ENCODE data around the gene MRPL46.

Gene MRPL46

DNA sequence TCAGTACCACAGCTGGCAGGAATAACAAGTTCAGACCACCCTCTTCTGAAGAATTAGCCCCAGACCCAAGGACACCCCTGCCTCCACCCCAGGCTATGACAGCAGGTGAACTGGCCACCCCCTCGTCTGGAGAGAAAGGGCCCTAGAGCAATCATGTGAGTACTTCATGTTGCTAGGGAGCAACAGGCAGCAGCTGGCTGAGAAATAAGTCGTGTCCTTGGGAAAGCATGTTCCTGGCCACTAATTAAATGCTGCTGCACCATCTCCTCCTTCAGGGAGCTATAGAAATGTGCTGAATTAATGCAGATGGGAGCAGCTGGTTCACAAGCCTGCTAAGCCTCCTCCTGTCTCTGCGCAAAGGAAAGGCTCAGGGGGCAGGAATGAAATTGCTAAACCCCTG, 31.8 kb upstream of the MRPL46 start:
- Histone ChIP-seq H3K4me3 (ENCODE audit: insufficient read depth, low read depth, low read length) (no peak overlapping the region), H3K9me3 (ENCODE audit: control insufficient read depth, low read length) (no peaks in the 10 kb centered on the region), H3K36me3 (ENCODE audit: control insufficient read depth, insufficient read depth, low read length) (no peaks in the 10 kb centered on the region), H3K4me1 (ENCODE audit: control insufficient read depth, insufficient read depth, low read length) (peaks cover 5% of the 10 kb centered on the region), H3K27me3 (ENCODE audit: control insufficient read depth, insufficient read depth, low read length, poor library complexity, severe bottlenecking) (no peaks in the 10 kb centered on the region), H3K27ac (ENCODE audit: insufficient read depth, low read depth, low read length, poor library complexity, severe bottlenecking) (no peak overlapping the region)
- WGBS, 2 experiments = 75 to 76% methylated on average over 3 of the region's 3 CpGs

DNA sequence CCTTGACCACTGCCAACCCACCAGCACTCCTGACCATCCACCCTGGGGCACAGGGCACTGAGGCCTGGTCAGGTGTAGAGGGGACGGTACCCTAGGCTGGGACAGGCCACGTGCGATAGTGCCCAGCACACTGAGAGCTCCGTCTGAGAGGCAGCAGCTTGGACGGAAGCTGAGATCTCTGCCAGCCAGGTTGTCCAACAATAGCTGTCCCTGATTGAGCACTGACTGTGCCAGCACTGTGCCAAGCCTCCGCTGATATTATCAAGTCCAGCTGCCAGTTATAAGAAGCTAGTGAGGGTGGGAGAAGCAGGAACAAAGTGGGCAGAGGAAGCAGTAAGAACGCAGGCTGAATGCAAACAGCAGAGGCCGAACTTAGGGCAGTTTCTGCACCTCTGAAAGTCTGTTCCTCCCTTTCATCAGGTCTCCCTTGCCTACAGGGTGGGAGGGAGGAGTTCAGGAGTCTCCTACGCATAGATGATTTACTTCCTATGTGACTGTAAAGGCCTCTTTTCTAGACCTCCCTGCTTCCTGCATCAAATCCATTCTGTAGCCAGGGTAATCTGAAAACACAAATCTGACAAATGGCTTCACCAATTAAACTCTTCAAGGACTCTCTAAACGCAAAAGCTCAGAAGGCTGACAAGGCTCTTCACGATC, 30.0 kb upstream of the MRPL46 start:
- H3K27ac ChIP-seq (ENCODE audit: insufficient read depth, low read depth, low read length, poor library complexity, severe bottlenecking) = no peak overlapping the region
- H3K4me1 ChIP-seq (ENCODE audit: control insufficient read depth, insufficient read depth, low read length) = no peaks in the 10 kb centered on the region
- no peaks in the 10 kb centered on the region for H3K36me3 ChIP-seq (ENCODE audit: control insufficient read depth, insufficient read depth, low read length)
- H3K27me3 ChIP-seq (ENCODE audit: control insufficient read depth, insufficient read depth, low read length, poor library complexity, severe bottlenecking) = no peaks in the 10 kb centered on the region
- H3K9me3 ChIP-seq (ENCODE audit: control insufficient read depth, low read length) = no peaks in the 10 kb centered on the region
- H3K4me3 ChIP-seq (ENCODE audit: insufficient read depth, low read depth, low read length) = no peak overlapping the region
- WGBS, 2 experiments = 92% methylated on average over 11 of the region's 11 CpGs

DNA sequence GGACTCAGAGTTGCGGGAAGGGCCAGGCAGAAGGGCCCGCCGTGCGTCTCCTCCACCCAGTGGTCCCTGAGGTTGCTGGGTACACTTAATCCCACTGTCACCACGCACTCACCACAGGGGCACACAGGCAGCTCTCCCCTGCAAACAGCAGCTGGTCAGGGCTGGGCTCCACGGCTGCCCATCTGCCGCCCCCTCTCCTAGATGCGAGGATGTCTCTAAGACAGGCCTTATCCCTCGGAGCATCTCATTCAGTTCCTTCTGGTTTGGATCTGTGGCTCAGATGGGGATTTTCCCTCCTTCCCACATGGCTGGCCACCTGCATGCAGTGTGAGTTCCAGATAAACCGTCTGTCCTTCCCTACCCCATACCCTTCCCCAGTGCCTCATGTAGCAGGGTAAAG, 26.7 kb upstream of the MRPL46 start:
- Histone ChIP-seq H3K27me3 (ENCODE audit: control insufficient read depth, insufficient read depth, low read length, poor library complexity, severe bottlenecking) (no peaks in the 10 kb centered on the region), H3K36me3 (ENCODE audit: control insufficient read depth, insufficient read depth, low read length) (no peaks in the 10 kb centered on the region), H3K4me1 (ENCODE audit: control insufficient read depth, insufficient read depth, low read length) (no peaks in the 10 kb centered on the region), H3K4me3 (ENCODE audit: insufficient read depth, low read depth, low read length) (no peak overlapping the region), H3K9me3 (ENCODE audit: control insufficient read depth, low read length) (no peaks in the 10 kb centered on the region), H3K27ac (ENCODE audit: insufficient read depth, low read depth, low read length, poor library complexity, severe bottlenecking) (no peak overlapping the region)
- 90 to 92% methylated on average over 10 of the region's 10 CpGs for WGBS, 2 experiments

DNA sequence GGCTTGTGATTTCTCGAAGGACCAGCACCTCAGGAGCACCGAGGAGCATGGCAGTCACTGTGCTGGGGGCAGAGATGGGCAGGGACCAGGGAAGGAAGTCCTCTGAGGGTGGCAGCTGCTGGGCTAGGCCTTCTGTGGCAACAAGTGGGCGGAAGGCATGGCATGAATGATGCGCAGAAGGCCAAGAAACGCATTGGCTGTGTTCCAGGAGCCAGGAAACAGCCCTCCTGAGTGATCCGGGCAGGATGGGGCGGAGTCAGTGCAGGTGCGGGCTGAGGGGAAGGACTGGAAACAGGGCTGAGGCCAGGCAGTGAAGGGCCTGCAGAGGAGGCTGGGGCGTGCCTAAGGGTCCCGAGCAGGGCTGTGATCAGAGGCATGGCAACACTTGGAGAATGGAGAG, 24.0 kb upstream of the MRPL46 start:
- H3K36me3 ChIP-seq (ENCODE audit: control insufficient read depth, insufficient read depth, low read length) = no peaks in the 10 kb centered on the region
- no peak overlapping the region for H3K4me3 ChIP-seq (ENCODE audit: insufficient read depth, low read depth, low read length)
- H3K27ac ChIP-seq (ENCODE audit: insufficient read depth, low read depth, low read length, poor library complexity, severe bottlenecking) = no peak overlapping the region
- no peaks in the 10 kb centered on the region for H3K4me1 ChIP-seq (ENCODE audit: control insufficient read depth, insufficient read depth, low read length)
- H3K9me3 ChIP-seq (ENCODE audit: control insufficient read depth, low read length) = no peaks in the 10 kb centered on the region
- no peaks in the 10 kb centered on the region for H3K27me3 ChIP-seq (ENCODE audit: control insufficient read depth, insufficient read depth, low read length, poor library complexity, severe bottlenecking)
- WGBS, 2 experiments = 87 to 88% methylated on average over 10 of the region's 10 CpGs

DNA sequence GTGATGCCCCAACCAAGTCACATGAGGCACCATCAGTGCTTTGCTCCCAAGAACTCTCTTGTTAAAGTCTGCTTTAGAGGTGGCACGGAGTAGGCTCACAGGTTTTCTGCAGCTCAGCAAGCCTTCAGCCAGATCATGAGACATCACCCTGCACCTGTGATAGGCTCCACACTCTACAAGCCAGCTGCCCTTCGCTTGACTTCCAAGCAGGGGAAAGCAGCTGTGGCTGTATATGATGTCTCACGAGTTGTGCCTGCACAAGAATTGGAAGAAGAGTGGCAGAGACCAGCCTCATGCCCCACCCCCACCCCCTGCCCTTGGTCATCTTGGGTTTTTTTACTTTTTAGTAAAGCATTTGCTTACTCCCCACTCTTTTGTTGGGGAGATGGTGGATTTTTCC, 22.8 kb upstream of the MRPL46 start:
- Histone ChIP-seq H3K4me3 (ENCODE audit: insufficient read depth, low read depth, low read length) (no peak overlapping the region), H3K36me3 (ENCODE audit: control insufficient read depth, insufficient read depth, low read length) (no peaks in the 10 kb centered on the region), H3K9me3 (ENCODE audit: control insufficient read depth, low read length) (no peaks in the 10 kb centered on the region), H3K4me1 (ENCODE audit: control insufficient read depth, insufficient read depth, low read length) (no peaks in the 10 kb centered on the region), H3K27me3 (ENCODE audit: control insufficient read depth, insufficient read depth, low read length, poor library complexity, severe bottlenecking) (no peaks in the 10 kb centered on the region), H3K27ac (ENCODE audit: insufficient read depth, low read depth, low read length, poor library complexity, severe bottlenecking) (no peak overlapping the region)
- 94 to 100% methylated on average over 3 of the region's 3 CpGs for WGBS, 2 experiments

DNA sequence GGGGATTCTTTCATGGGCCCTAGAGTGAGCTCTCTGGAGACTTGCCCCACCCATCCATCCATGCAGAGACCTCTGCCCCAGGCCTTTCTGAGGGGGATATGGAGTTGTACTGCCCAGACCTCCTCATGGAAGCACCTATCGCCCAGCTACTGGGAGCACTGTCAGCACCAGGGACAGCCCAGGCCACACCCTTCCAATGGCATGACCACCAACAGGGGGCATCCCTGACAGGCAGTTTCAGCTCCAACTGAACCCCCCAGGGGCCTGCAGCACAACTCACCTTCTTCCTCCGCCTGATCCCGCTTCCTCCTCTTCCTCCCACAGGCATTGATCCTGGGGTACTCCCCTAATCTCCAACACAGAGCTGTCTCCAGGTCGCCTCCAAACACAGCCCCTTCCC, 22.1 kb upstream of the MRPL46 start:
- 83 to 87% methylated on average over 4 of the region's 4 CpGs for WGBS, 2 experiments
- no peak overlapping the region for H3K4me3 ChIP-seq (ENCODE audit: insufficient read depth, low read depth, low read length)
- no peaks in the 10 kb centered on the region for H3K36me3 ChIP-seq (ENCODE audit: control insufficient read depth, insufficient read depth, low read length)
- H3K27ac ChIP-seq (ENCODE audit: insufficient read depth, low read depth, low read length, poor library complexity, severe bottlenecking) = no peak overlapping the region
- H3K9me3 ChIP-seq (ENCODE audit: control insufficient read depth, low read length) = no peaks in the 10 kb centered on the region
- no peaks in the 10 kb centered on the region for H3K4me1 ChIP-seq (ENCODE audit: control insufficient read depth, insufficient read depth, low read length)
- no peaks in the 10 kb centered on the region for H3K27me3 ChIP-seq (ENCODE audit: control insufficient read depth, insufficient read depth, low read length, poor library complexity, severe bottlenecking)

DNA sequence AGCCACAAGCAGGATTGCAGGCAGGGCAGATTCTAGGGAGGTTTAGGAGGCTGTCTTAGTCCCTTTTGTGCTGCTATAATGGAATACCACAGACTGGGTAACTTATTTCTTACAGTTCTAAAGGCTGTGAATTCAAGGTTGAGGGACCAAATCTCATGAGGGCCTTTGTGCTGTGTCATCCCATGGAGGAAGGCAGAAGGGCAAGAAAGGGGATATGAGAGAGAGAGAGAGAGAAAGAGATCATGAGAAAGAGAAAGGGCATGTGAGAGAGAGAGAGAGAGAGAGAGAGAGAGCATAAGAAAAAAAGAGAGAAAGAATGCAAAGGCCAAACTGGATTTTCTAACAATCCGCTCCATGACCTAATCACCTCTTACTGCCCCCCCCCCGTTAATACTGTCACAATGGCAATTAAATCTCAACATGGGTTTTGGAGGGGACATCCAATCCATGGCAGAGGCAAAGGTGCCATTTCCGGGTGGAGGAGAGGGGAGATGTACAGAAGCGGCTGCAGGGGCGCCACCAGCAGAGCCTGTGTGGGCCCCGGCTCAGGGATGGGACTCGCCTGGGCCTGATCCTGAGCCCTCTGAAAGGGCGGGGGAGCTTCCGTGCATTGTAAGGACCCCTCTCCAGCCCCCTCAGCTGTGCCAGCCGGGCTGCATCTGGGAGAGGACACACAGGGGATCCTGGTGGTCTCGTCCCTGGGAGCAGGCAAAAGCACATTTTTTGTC, 20.8 kb upstream of the MRPL46 start:
- H3K36me3 ChIP-seq (ENCODE audit: control insufficient read depth, insufficient read depth, low read length) = no peaks in the 10 kb centered on the region
- H3K9me3 ChIP-seq (ENCODE audit: control insufficient read depth, low read length) = no peaks in the 10 kb centered on the region
- peaks cover 12% of the 10 kb centered on the region for H3K27me3 ChIP-seq (ENCODE audit: control insufficient read depth, insufficient read depth, low read length, poor library complexity, severe bottlenecking)
- peaks cover 9% of the 10 kb centered on the region for H3K4me1 ChIP-seq (ENCODE audit: control insufficient read depth, insufficient read depth, low read length)
- no peak overlapping the region for H3K4me3 ChIP-seq (ENCODE audit: insufficient read depth, low read depth, low read length)
- no peak overlapping the region for H3K27ac ChIP-seq (ENCODE audit: insufficient read depth, low read depth, low read length, poor library complexity, severe bottlenecking)
- WGBS, 2 experiments = 78 to 84% methylated on average over 9 to 10 of the region's 11 CpGs

DNA sequence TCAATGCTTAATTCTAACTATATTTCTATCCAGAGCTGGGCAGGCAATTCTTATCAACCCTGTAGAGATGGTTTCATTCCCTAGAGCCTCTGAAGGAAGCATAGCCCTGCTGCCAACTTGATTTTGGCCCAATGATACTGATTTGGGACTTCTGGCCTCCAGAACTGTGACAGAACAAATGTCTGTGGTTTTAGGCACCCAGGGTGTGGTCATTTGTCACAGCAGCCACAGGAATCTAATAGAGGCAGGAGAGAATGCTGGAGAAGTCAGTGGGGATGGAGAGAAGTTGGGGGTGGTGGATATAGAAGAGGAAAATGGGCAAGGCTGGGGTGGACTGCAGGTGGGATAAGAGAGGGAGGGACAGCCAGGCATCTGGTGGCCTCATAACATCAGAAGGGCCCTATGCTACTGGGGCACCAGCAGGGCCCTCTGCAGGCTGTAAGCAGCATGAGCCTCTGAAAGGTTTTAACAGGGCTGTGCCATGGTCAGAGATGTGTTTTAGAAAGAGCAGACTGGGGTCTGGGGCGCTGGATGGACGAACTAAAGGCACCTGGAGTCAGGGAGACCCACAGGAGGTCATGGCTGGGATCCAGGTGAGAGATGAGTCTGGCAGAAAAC, 20.1 kb upstream of the MRPL46 start:
- Histone ChIP-seq H3K27me3 (ENCODE audit: control insufficient read depth, insufficient read depth, low read length, poor library complexity, severe bottlenecking) (peaks cover 18% of the 10 kb centered on the region), H3K4me1 (ENCODE audit: control insufficient read depth, insufficient read depth, low read length) (peaks cover 9% of the 10 kb centered on the region), H3K27ac (ENCODE audit: insufficient read depth, low read depth, low read length, poor library complexity, severe bottlenecking) (no peak overlapping the region), H3K4me3 (ENCODE audit: insufficient read depth, low read depth, low read length) (no peak overlapping the region), H3K9me3 (ENCODE audit: control insufficient read depth, low read length) (no peaks in the 10 kb centered on the region), H3K36me3 (ENCODE audit: control insufficient read depth, insufficient read depth, low read length) (no peaks in the 10 kb centered on the region)
- WGBS, 2 experiments = 85 to 86% methylated on average over 2 of the region's 2 CpGs

DNA sequence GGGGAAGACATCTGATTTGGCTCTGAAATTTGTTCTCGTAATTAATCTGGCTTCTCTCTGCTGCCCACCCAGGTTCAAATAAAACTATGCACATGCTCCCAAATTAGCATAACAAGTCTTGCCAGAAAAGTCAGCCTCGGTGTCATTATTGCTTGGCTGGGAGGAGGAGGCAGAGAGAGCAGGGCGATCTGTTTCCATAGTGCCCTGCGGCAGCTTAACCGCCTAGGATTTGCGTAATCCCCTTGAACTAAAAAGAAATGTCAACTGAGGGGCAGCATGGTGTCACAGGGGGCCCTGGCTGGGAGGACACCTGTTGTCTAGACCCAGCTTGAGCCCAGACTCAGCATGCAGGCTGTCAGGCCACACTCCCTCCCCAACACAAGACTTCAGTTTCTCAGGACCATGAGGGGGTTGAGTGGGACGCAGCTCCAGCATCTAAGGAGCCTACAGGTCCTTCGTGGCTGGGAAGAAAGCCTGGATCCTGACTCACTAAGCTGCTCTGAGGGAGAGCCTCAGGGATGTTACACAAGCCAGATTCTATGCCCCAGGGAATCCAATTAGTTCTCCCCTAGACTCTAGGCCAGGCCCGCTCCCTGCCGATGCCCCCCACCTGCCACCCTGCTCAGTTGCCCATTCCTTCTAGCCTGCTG, 17.6 kb upstream of the MRPL46 start:
- Histone ChIP-seq H3K27ac (ENCODE audit: insufficient read depth, low read depth, low read length, poor library complexity, severe bottlenecking) (peak overlapping the region; percentile 38), H3K4me1 (ENCODE audit: control insufficient read depth, insufficient read depth, low read length) (peaks cover 9% of the 10 kb centered on the region), H3K36me3 (ENCODE audit: control insufficient read depth, insufficient read depth, low read length) (no peaks in the 10 kb centered on the region), H3K27me3 (ENCODE audit: control insufficient read depth, insufficient read depth, low read length, poor library complexity, severe bottlenecking) (peaks cover 18% of the 10 kb centered on the region), H3K9me3 (ENCODE audit: control insufficient read depth, low read length) (no peaks in the 10 kb centered on the region), H3K4me3 (ENCODE audit: insufficient read depth, low read depth, low read length) (no peak overlapping the region)
- 7 to 9% methylated on average over 10 of the region's 10 CpGs for WGBS, 2 experiments

DNA sequence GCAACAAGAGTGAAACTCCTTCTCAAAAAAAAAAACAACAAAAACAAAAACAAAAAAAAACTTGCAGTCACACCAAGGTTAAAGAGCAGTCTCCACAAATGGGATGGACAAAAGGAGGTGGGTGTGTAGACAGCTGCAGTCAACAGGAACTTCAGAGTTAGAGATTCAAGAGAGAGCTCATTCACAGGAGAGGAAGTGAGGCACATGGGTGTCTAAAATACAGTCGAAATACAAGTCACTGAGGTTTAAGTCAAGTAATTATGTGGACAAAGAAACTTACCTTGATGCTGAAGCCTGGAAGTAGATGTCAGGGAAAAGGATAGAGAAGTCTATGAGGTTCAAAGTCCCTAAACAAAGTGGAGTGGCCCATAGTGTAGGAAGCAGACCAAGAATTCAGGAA, 15.1 kb upstream of the MRPL46 start:
- Histone ChIP-seq H3K4me1 (ENCODE audit: control insufficient read depth, insufficient read depth, low read length) (peaks cover 9% of the 10 kb centered on the region), H3K27ac (ENCODE audit: insufficient read depth, low read depth, low read length, poor library complexity, severe bottlenecking) (no peak overlapping the region), H3K9me3 (ENCODE audit: control insufficient read depth, low read length) (no peaks in the 10 kb centered on the region), H3K36me3 (ENCODE audit: control insufficient read depth, insufficient read depth, low read length) (peaks cover 3% of the 10 kb centered on the region), H3K4me3 (ENCODE audit: insufficient read depth, low read depth, low read length) (no peak overlapping the region), H3K27me3 (ENCODE audit: control insufficient read depth, insufficient read depth, low read length, poor library complexity, severe bottlenecking) (peaks cover 18% of the 10 kb centered on the region)
- WGBS, 2 experiments = 88 to 89% methylated on average over 1 of the region's 1 CpG

All from ectodermal cell (in vitro differentiated cells).